ENCODE measurements around the gene EID2B.

- TF ChIP-seq CTCF (IDR thresholded peaks at IDR 0.05) (no peak), ZFX (IDR thresholded peaks at IDR 0.05; ENCODE audit: borderline replicate concordance) (no peak)
Measured at GRCh38 chr19:39492225-39492624, 40.4 kb downstream of the EID2B start.
